ENCODE results near the gene CLASP1.
"Not testable (repeated sequence)": the region's sequence is repeated elsewhere in the genome, so short reads cannot be mapped to it uniquely, and the experiment has no call there.

CLASP1 gene

GRCh38 chr2:121374412-121375075 is 274.7 kb downstream of the CLASP1 start:
- not testable (repeated sequence) for H3K4me1 Mint-ChIP-seq, H3K9me3 Mint-ChIP-seq, DNase-seq, H3K4me3 Mint-ChIP-seq, H3K27me3 Mint-ChIP-seq, ATAC-seq
- H3K27ac Mint-ChIP-seq = peak overlapping the region in 1 of 2 donors; percentile 79

DNA sequence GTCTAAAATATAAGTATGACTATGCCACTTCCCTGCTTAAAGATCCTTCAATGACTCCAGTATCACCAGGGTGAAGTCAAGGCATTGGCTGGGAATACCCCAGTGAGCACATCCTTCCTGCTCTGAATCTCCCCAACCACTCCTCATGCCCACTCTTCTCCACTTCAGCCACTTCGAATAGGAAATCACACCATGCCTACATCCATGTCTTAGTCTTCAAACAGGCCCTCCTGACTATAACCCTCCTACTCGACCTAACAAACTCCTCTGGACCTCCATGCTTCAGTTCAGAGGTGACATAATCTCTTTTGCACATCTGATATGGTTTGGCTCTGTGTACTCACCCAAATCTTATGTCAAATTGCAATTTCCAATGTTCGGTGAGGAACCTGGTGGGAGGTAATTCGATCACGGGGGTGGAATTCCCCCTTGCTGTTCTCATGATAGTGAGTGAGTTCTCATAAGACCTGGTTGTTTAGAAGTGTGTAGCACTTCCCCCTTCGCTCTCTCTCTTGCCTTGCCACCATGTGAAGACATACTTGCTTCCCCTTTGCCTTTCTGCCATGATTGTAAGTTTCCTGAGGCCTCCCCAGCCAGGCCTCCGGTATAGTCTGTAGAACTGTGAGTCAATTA is 276.4 kb downstream of the CLASP1 start:
- Mint-ChIP-seq H3K4me1 (peaks cover 3% of the 10 kb centered on the region), H3K4me3 (no peak overlapping the region), H3K27me3 (no peaks in the 10 kb centered on the region), H3K9me3 (no peaks in the 10 kb centered on the region), H3K27ac (peak overlapping the region in 1 of 2 donors; percentile 52)
- DNase-seq (no peak), ATAC-seq (no peak)

- no peaks in the 10 kb centered on the region for H3K4me1 Mint-ChIP-seq
- no peaks in the 10 kb centered on the region for H3K27me3 Mint-ChIP-seq
- no peak for DNase-seq
- no peak overlapping the region for H3K27ac Mint-ChIP-seq
- H3K4me3 Mint-ChIP-seq = no peak overlapping the region
- H3K9me3 Mint-ChIP-seq = no peaks in the 10 kb centered on the region
- ATAC-seq = no peak
These were observed 277.2 kb downstream of the CLASP1 start for GRCh38 chr2:121372082-121372481.

DNA sequence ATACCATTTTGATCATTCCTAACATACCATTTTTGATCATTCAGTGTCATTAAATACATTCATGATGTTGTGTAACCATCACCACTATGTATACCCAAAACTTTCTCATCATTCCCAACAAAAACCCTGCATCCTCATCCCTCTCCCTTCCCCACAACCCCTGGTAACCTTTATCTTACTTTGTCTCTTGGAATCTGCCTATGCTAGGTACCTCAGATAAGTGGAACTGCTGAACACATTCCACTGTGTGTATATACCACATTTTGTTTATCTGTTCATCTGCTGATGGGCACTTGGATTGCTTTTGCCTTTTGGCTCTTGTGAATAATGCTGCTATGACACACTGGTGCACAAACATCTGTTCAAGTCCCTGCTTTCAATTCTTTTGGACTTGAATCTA is 280.4 kb downstream of the CLASP1 start:
- DNase-seq (no peak), ATAC-seq (no peak)
- Mint-ChIP-seq H3K4me3 (no peak overlapping the region), H3K4me1 (no peaks in the 10 kb centered on the region), H3K9me3 (no peaks in the 10 kb centered on the region), H3K27ac (no peak overlapping the region), H3K27me3 (no peaks in the 10 kb centered on the region)

DNA sequence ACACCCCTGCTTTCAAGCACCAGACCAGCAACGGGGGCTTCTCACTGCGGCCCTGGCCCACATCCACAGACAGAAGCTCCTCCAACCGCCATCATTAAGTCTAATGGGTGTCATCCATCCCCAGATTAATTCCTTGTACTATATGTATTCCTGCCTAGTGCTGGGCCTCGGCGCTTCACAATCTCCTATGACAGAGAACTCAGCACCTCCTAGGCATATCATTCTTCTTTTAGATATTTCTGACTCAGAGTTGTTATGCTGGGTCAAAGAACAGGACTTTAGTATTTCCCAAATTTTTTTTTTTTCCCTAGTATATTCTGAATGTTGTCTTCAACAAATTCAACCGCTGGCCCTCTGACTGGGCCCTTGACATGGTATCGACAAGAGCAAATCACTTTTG is 281.1 kb downstream of the CLASP1 start:
- Mint-ChIP-seq H3K4me1 (no peaks in the 10 kb centered on the region), H3K27me3 (no peaks in the 10 kb centered on the region), H3K4me3 (no peak overlapping the region), H3K9me3 (no peaks in the 10 kb centered on the region), H3K27ac (peak overlapping the region in 1 of 2 donors; percentile 61)
- ATAC-seq (no peak), DNase-seq (no peak)

DNA sequence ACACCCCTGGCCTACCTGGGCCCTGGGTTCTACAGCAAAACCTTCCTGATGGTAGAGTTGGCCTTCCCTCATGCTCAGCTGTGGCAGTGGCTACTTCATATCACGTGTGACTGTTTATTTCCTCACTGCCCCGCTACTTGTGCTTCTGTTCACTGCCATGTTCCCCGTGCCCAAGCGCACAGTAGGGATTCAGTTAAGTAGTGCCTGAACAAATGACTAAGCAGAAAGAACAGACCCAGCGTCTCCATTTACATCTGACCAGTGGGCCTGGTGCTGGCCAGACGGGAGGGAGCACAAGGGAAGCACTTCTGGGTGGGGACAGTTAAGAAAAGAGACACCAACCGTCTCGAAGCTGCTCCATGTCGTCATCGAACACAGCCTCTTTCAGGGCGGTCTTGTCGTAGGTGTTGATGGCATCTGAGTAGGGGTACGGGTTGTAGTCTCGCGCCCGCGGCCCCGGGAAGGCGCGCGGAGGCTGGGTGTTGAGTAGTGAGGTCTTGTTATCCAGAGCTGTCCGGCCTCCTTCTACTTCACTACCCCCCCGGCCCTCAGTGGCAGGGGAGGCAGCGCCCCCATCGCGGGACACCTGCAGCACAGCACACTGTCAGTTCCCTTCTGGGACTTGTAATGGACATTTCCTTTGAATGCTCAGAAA is 281.9 kb downstream of the CLASP1 start:
- Mint-ChIP-seq H3K4me1 (no peaks in the 10 kb centered on the region), H3K9me3 (no peaks in the 10 kb centered on the region), H3K4me3 (no peak overlapping the region), H3K27me3 (no peaks in the 10 kb centered on the region), H3K27ac (peak overlapping the region in 1 of 2 donors; percentile 14)
- DNase-seq (no peak), ATAC-seq (no peak)

DNA sequence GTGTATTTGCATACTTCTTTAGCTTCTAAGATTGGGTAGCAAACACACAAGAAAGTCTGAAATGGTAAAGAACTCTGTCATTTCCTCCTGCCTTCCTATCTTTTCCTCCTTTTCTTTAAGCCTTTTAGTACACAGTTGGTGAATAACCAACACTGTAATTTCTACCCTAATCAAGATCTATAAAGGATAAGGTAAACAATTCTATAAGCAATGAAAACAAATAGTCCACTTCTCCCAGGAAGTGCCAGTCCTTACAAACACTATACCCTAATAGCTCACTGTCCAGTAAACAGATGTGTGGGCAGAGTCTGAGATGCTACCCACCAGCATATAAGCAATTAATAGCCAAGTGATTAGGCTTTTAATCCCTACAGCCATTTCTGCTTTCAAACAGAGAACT is 283.2 kb downstream of the CLASP1 start:
- DNase-seq (no peak), ATAC-seq (no peak)
- no peaks in the 10 kb centered on the region for H3K4me1 Mint-ChIP-seq
- H3K4me3 Mint-ChIP-seq = no peak overlapping the region
- peak overlapping the region in 1 of 2 donors; percentile 60 for H3K27ac Mint-ChIP-seq
- no peaks in the 10 kb centered on the region for H3K27me3 Mint-ChIP-seq
- no peaks in the 10 kb centered on the region for H3K9me3 Mint-ChIP-seq

DNA sequence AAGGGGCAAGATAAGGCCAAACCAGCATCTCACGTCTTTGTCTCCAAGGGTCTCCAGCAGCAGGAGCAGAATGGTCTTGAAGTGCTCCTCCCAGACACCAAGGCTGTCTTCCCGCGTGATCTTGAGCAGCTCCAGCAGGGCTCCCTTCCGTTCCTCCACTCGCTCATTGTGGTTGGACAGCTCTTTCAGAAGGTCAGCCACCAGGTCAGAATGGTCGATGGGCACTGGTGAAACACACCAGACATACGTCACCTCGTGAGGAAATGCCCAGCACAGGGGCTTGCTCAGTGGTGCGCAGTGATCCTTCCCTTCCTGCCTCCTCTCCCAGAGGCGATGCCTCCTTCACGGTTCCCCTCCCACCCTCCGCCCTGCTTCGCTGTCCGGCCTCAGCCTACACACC is 284.2 kb downstream of the CLASP1 start:
- Mint-ChIP-seq H3K27ac (no peak overlapping the region), H3K27me3 (no peaks in the 10 kb centered on the region), H3K9me3 (no peaks in the 10 kb centered on the region), H3K4me3 (no peak overlapping the region), H3K4me1 (no peaks in the 10 kb centered on the region)
- ATAC-seq (no peak), DNase-seq (no peak)

- Mint-ChIP-seq H3K4me1 (no peaks in the 10 kb centered on the region), H3K27ac (no peak overlapping the region), H3K4me3 (no peak overlapping the region), H3K27me3 (no peaks in the 10 kb centered on the region), H3K9me3 (no peaks in the 10 kb centered on the region)
- ATAC-seq = no peak
- DNase-seq = no peak
These were observed 285.4 kb downstream of the CLASP1 start for GRCh38 chr2:121363632-121364420.

DNA sequence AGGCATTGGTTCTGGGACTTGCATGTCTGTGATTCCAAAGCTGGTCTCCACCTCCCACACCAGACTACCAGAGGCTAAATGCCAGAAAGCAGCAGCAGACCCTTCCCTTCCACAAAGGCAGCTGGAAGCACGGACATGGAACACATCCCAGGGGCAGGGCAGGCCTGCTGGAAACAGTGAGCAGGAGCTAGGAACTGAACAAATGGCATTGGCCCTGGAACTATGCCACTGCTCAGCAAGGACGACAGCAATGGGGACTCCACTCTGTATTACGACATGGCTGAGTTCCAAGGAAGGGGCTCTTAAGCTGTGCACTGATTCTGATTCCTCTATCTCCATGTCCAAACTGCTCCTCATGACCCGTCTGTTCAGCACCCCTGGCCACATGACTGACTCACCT is 286.5 kb downstream of the CLASP1 start:
- DNase-seq = no peak
- no peaks in the 10 kb centered on the region for H3K27me3 Mint-ChIP-seq
- no peak overlapping the region for H3K27ac Mint-ChIP-seq

GRCh38 chr2:121362226-121362625 is 287.0 kb downstream of the CLASP1 start:
- no peaks in the 10 kb centered on the region for H3K4me1 Mint-ChIP-seq
- no peak overlapping the region for H3K4me3 Mint-ChIP-seq
- ATAC-seq (no peak), DNase-seq (no peak)
- H3K9me3 Mint-ChIP-seq = no peaks in the 10 kb centered on the region
- peak overlapping the region in 1 of 2 donors; percentile 30 for H3K27ac Mint-ChIP-seq
- no peaks in the 10 kb centered on the region for H3K27me3 Mint-ChIP-seq

More for the DNA sequence above, 286.5 kb downstream of the CLASP1 start:
- Mint-ChIP-seq H3K9me3 (no peaks in the 10 kb centered on the region), H3K4me1 (no peaks in the 10 kb centered on the region), H3K4me3 (no peak overlapping the region)
- no peak for ATAC-seq

DNA sequence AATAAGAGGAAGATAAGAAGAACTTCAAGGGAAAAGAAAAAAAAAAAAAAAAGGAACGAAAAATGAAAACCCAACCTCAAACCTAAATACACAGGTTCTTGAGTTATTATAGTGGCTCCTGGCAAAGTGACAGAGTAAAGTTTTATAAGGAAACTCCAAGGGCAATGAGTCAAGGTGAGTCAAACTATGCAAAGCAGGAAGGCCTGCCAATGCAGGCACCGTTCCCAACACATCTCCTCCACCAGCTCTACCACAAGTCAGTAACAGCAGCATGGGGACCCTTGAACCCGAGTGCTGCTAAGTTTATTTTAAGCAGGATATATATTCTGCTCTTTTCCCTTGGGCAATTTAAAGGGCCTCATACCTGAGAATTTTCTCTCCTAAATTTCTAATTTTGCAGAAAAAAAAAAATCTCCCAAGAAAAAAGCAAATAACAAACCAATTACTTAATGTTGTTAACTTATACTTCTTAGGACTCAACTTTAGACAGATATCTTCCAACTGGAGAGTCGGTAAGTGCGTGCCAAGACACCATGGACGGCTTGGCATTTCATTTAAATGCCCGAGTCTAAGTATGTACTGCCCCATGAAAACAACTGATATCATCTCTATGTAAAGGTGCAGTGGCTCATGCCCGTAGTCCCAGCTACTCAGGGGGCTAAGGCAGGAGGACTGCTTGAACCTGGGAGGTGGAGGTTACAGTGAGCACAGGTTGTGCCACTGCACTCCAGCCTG is 288.5 kb downstream of the CLASP1 start:
- Mint-ChIP-seq H3K27me3 (no peaks in the 10 kb centered on the region), H3K4me1 (no peaks in the 10 kb centered on the region), H3K9me3 (no peaks in the 10 kb centered on the region), H3K27ac (peak overlapping the region in 1 of 2 donors; percentile 67), H3K4me3 (no peak overlapping the region)
- ATAC-seq = no peak
- no peak for DNase-seq

- H3K4me1 Mint-ChIP-seq = no peaks in the 10 kb centered on the region
- DNase-seq = no peak
- no peaks in the 10 kb centered on the region for H3K9me3 Mint-ChIP-seq
- ATAC-seq = no peak
- no peak overlapping the region for H3K4me3 Mint-ChIP-seq
- H3K27ac Mint-ChIP-seq = peak overlapping the region in 1 of 2 donors; percentile 67
- no peaks in the 10 kb centered on the region for H3K27me3 Mint-ChIP-seq
These were observed 289.3 kb downstream of the CLASP1 start for GRCh38 chr2:121359716-121360565.

DNA sequence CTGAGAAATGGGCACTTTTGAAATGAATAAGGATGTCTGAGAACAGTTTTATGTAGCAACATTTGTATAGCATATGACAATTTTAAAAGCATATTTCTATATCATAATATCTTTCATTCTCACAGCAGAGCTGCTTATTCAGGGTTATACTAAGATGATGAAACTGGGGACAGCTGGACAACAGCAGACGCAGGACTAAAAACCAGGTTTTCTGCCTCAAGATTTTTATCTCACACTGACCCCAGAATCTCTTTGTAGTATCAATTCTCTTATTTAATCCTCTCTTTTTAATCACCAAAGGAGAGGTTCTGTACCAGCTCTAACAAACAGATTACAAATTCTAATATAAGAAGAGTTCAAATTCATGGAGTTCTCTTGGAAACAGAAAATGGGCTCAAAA is 290.1 kb downstream of the CLASP1 start:
- Mint-ChIP-seq H3K4me1 (no peaks in the 10 kb centered on the region), H3K27me3 (no peaks in the 10 kb centered on the region), H3K4me3 (no peak overlapping the region), H3K9me3 (no peaks in the 10 kb centered on the region), H3K27ac (no peak overlapping the region)
- ATAC-seq (no peak), DNase-seq (no peak)

Data from stimulated activated naive CD8-positive, alpha-beta T cell treated with anti-CD3 and anti-CD28 coated beads, Interleukin-15, amount 100 ng/mL, for 72 hours (primary cell).